MM.1S (cell line): ENCODE measurements around the gene HOXB6.

ENCODE experiments used
- DNase-seq: peaks from one replicate; pipeline ENCODE4 v3.0.0-alpha.2; 2015
- H2AFZ ChIP-seq: fragments of 300-600 bp; sonication (generic); 2 replicates; pipeline ENCODE4 v1.6.0; 2016; ENCODE audit warnings: antibody characterized with exemption, low read length
- H3F3A ChIP-seq: fragments of 300-600 bp; sonication (generic); 2 replicates; pipeline ENCODE4 v1.6.1; 2016; ENCODE audit warnings: mild to moderate bottlenecking, antibody characterized with exemption, low read length, moderate library complexity, mixed read lengths; ENCODE audit not compliant: insufficient read depth
- H3K27ac ChIP-seq: fragments of 300-600 bp; sonication (generic); 2 replicates; pipeline ENCODE4 v1.5.1; 2016; ENCODE audit warnings: mild to moderate bottlenecking, low read length
- H3K27me3 ChIP-seq: fragments of 300-600 bp; sonication (generic); replicated peaks from 2 replicates; pipeline ENCODE4 v1.6.0; 2016; ENCODE audit warnings: low read length; ENCODE audit not compliant: insufficient read depth
- H3K36me3 ChIP-seq: fragments of 300-600 bp; sonication (generic); replicated peaks from 2 replicates; pipeline ENCODE4 v1.6.1; 2016; ENCODE audit warnings: mild to moderate bottlenecking, low read length, mixed read lengths; ENCODE audit not compliant: insufficient read depth
- H3K4me1 ChIP-seq: fragments of 300-600 bp; sonication (generic); 2 replicates; pipeline ENCODE4 v1.6.1; 2016; ENCODE audit warnings: low read length, mixed read lengths
- H3K4me2 ChIP-seq: fragments of 300-600 bp; sonication (generic); 2 replicates; pipeline ENCODE4 v1.6.0; 2016; ENCODE audit warnings: low read depth, low read length
- H3K4me3 ChIP-seq: fragments of 300-600 bp; sonication (generic); 2 replicates; pipeline ENCODE4 v1.5.1; 2016; ENCODE audit warnings: low read length, mixed read lengths
- H3K79me2 ChIP-seq: fragments of 300-600 bp; sonication (generic); 2 replicates; pipeline ENCODE4 v1.6.1; 2016; ENCODE audit warnings: mixed run types, low read length, mixed read lengths
- H3K9ac ChIP-seq: fragments of 300-600 bp; sonication (generic); 2 replicates; pipeline ENCODE4 v1.6.1; 2016; ENCODE audit warnings: low read length, mixed read lengths
- H3K9me2 ChIP-seq: fragments of 300-600 bp; sonication (generic); replicated peaks from 2 replicates; pipeline ENCODE4 v1.6.1; 2016; ENCODE audit warnings: mild to moderate bottlenecking, low read length, mixed read lengths; ENCODE audit not compliant: insufficient read depth
- H3K9me3 ChIP-seq: fragments of 300-600 bp; sonication (generic); replicated peaks from 2 replicates; pipeline ENCODE4 v1.6.1; 2016; ENCODE audit warnings: mild to moderate bottlenecking, low read length, mixed read lengths; ENCODE audit not compliant: insufficient read depth
- H4K20me1 ChIP-seq: fragments of 300-600 bp; sonication (generic); 2 replicates; pipeline ENCODE4 v1.6.1; 2016; ENCODE audit warnings: mild to moderate bottlenecking, low read length, moderate library complexity, mixed read lengths; ENCODE audit not compliant: insufficient read depth
- CTCF ChIP-seq: fragments of 300-600 bp; sonication (generic); IDR thresholded peaks from 2 replicates; pipeline ENCODE4 v1.5.1; 2016; ENCODE audit warnings: antibody characterized with exemption, low read length, mixed read lengths
- EZH2 ChIP-seq: fragments of 300-600 bp; sonication (generic); optimal IDR thresholded peaks from 2 replicates; pipeline ENCODE3; 2017; ENCODE audit warnings: low read depth, mild to moderate bottlenecking, antibody characterized with exemption, low read length, mixed read lengths
- EZH2phosphoT487 ChIP-seq: fragments of 300-600 bp; sonication (generic); IDR thresholded peaks from 2 replicates; pipeline ENCODE4 v1.6.1; 2018; ENCODE audit warnings: antibody characterized with exemption, low read length

HOXB6 gene

DNA sequence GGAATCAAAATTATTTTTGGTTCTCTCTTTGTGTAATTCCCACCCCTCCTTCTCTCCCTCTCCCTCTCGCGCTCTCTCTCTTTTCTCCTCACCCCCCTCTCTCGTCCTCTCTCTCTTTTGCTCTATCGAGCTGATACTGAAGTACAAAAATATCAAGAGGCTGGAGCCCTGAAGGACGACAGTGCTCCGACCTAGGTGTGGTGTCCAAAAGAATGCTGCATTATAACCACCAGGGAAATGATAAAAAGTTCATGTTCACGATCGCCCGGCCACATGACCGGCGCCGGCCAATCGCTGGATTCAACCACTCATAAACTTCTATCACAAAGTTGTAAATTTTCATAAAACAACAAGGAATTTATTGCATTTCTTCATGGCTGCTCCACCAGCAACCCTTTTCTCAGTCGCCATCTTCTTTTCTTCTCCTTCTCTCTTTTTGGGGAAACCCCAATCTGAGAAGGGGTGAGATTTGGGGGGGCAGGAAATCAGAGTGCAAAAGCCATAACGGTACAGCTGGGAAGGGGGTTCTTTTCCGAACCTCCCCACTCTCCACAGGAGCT lies at the start of gene HOXB6:
Gene HOXB6, minus strand, starts transcription at position 217 of the 560 bp plus-strand sequence. CDS start 6,836 bp downstream, outside the sequence.
- Histone ChIP-seq H4K20me1 (no peaks in the 10 kb centered on the region), H3K9ac (no peak within 1 kb of the TSS), H3K27me3 (peaks cover 54% of the 10 kb centered on the region), H3K36me3 (no peaks in the 10 kb centered on the region), H3K4me3 (no peak within 1 kb of the TSS), H3K9me2 (no peaks in the 10 kb centered on the region), H3F3A (no peaks in the 10 kb centered on the region), H3K4me2 (no peak within 1 kb of the TSS), H3K4me1 (peaks cover 7% of the 10 kb centered on the region; the same call in 1 of the 2 replicates), H3K9me3 (no peaks in the 10 kb centered on the region), H3K79me2 (no peaks in the 10 kb centered on the region), H3K27ac (no peak within 1 kb of the TSS), H2AFZ (no peak within 1 kb of the TSS)
- TF ChIP-seq EZH2 (no peak), EZH2phosphoT487 (no peak), CTCF (no peak)
- DNase-seq: no peak

DNA sequence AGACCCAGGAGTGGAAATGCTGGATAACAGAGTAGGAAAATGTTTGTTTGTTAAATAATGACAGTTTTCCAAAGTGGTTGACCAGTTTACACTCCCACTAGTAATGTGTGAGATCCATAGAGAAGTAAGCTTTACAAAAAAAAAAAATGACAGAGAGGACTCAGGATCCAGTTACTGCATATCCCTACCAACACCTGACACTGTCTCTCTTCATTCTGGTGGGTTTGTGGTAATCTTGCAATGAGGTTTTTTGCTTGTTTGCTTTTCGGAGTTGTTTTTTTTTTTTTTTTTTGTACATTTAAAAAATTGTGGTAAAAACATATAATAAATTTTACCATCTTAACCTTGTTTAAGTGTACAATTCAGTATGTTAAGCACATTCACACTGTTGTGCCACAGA lies 45.0 kb upstream of the HOXB6 start:
- Histone ChIP-seq H3K27me3 (no peaks in the 10 kb centered on the region), H3K4me2 (no peak overlapping the region)

GRCh38 chr17:48647963-48648245 lies 43.1 kb upstream of the HOXB6 start:
- Histone ChIP-seq H3K4me1 (peaks cover 7% of the 10 kb centered on the region; the same call in 1 of the 2 replicates), H2AFZ (peak overlapping the region; percentile 85), H3K9ac (peak overlapping the region; percentile 65), H3F3A (0 out of 2 replicates have a peak, but pooled peaks cover 3% of the 10 kb centered on the region), H3K27ac (peak overlapping the region; percentile 28; the same call in 1 of the 2 replicates), H3K9me2 (no peaks in the 10 kb centered on the region), H3K27me3 (peaks cover 4% of the 10 kb centered on the region; the same call in 1 of the 2 replicates), H3K9me3 (no peaks in the 10 kb centered on the region), H3K4me2 (peak overlapping the region; percentile 78), H3K4me3 (peak overlapping the region; percentile 54), H4K20me1 (no peaks in the 10 kb centered on the region), H3K79me2 (no peaks in the 10 kb centered on the region), H3K36me3 (no peaks in the 10 kb centered on the region)
- DNase-seq: no peak
- no peak for TF ChIP-seq EZH2
- TF ChIP-seq EZH2phosphoT487: no peak
- no peak for TF ChIP-seq CTCF

More for the DNA sequence above, 45.0 kb upstream of the HOXB6 start:
- no peaks in the 10 kb centered on the region for H4K20me1 ChIP-seq
- H3K36me3 ChIP-seq: no peaks in the 10 kb centered on the region
- H3F3A ChIP-seq: 0 out of 2 replicates have a peak, but pooled peaks cover 3% of the 10 kb centered on the region
- TF ChIP-seq EZH2phosphoT487 (no peak), CTCF (no peak), EZH2 (no peak)
- no peaks in the 10 kb centered on the region for H3K79me2 ChIP-seq
- H3K9ac ChIP-seq: no peak overlapping the region
- no peaks in the 10 kb centered on the region for H3K9me3 ChIP-seq
- H2AFZ ChIP-seq: no peak overlapping the region
- no peak overlapping the region for H3K4me3 ChIP-seq
- H3K9me2 ChIP-seq: no peaks in the 10 kb centered on the region
- DNase-seq: no peak
- H3K27ac ChIP-seq: no peak overlapping the region
- peaks cover 7% of the 10 kb centered on the region; the same call in 1 of the 2 replicates for H3K4me1 ChIP-seq
